IPS-NIHi11 (cell line): ENCODE data around the gene KLHL40.

Experiments used
- DNase-seq: peaks from one replicate; pipeline ENCODE4 v3.0.0; 2012; ENCODE audit warnings: mixed read lengths, low spot score

Gene KLHL40

DNA sequence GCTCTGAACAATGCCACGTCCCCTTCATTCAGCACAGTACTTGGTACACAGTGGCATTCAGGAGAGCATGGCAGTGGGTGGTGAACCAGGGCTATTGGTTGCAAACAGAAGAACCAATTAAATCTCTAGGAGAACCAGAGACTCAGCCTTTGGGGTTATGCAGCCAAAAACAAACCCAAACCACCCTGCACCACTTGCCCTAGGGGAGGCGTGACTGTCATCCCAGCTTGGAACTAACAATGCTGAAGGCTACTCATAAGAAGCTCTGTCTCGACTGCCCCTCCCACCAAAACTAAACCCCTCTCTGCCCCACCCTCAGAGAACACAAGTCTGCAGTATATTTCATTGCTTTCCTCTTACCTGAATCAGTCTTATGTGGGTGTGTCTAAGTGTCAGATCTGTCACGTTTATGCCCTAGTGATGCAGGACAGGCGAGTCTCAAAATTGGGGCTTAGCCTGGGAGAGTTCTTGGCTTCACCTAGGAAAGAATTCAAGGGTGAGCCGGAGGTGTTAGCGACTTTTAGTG, 15.2 kb upstream of the KLHL40 start:
- no peak for DNase-seq

DNA sequence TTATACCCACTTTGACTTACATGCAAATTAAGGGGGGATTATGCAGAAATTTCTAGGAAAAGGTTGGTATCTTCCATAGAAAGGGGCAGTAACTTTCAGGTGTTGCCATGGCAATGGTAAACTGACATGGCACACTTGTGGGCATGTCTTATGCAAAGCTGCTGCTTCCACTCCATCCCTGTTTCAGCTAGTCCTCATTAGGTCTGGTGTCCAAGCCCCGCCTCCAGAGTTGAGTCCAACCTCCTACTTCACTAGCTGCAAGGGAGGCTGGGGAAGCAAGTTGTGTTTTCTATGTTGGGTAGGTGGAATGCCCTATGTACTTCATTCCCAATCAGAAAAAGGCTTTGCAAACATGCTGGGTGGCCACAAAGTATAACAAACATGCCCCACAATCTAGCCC, 14.7 kb upstream of the KLHL40 start:
- no peak for DNase-seq

- DNase-seq = no peak
These were observed 12.8 kb upstream of the KLHL40 start for GRCh38 chr3:42672515-42672914.

DNA sequence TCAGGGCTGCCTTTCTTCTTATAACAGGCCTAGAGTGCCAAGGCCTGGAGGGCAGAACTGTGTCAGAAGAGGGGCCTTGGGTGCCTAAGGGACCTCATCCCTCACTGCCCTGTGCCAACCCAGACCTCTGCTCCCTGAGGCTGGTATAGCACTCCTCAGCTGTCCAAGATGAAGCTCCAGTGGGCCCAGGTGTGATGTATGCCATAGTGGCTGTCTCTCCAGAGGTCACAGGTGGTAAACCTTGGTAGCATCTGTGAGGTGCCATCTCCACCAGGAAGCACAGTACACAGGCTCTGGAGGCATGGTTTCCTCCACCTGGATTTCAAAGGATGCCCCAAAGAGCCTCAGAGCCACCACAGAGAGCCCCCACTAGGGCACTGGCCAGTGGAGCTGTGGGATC, 12.3 kb upstream of the KLHL40 start:
- no peak for DNase-seq

- DNase-seq = no peak
These were observed 11.2 kb upstream of the KLHL40 start for GRCh38 chr3:42674146-42674545.

- no peak for DNase-seq
These were observed 9.4 kb upstream of the KLHL40 start for GRCh38 chr3:42675909-42676308.

- DNase-seq = peak; percentile 9
These were observed 6.9 kb upstream of the KLHL40 start for GRCh38 chr3:42678447-42678846.

- no peak for DNase-seq
These were observed 5.1 kb upstream of the KLHL40 start for GRCh38 chr3:42680271-42680670.

- no peak for DNase-seq
These were observed 4.5 kb upstream of the KLHL40 start for GRCh38 chr3:42680806-42681205.

DNA sequence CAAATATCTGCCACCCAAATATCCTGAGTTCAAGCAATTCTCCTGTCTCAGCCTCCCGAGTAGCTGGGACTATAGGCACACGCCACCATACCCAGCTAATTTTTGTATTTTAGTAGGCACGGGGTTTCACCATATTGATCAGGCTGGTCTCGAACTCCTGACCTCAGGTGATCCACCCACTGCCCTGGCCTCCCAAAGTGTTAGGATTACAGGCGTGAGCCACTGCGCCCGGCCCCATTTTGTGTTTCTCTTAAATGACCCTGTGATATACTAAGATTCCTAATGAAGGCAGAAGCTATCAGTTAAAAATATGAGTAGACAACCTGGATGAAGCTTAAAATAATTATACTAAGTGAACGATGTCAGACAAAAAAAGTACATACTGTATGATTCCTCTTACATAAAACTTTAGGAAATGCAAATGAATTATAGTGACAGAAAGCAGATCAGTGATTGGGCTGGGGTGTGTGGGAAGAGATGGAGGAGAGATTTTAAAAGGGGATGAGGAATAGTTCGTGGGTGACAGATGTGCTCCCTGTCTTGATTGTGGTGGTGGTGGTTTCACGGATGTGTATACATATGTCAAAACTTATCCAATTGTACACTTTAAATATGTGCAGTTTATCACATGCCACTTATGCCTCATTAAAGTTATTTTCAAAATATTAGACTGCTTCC, 3.8 kb upstream of the KLHL40 start:
- DNase-seq = no peak

- DNase-seq = no peak
These were observed 2.9 kb upstream of the KLHL40 start for GRCh38 chr3:42682301-42683070.

- peak; percentile 62 for DNase-seq
These were observed 1.3 kb upstream of the KLHL40 start for GRCh38 chr3:42683875-42684598.

DNA sequence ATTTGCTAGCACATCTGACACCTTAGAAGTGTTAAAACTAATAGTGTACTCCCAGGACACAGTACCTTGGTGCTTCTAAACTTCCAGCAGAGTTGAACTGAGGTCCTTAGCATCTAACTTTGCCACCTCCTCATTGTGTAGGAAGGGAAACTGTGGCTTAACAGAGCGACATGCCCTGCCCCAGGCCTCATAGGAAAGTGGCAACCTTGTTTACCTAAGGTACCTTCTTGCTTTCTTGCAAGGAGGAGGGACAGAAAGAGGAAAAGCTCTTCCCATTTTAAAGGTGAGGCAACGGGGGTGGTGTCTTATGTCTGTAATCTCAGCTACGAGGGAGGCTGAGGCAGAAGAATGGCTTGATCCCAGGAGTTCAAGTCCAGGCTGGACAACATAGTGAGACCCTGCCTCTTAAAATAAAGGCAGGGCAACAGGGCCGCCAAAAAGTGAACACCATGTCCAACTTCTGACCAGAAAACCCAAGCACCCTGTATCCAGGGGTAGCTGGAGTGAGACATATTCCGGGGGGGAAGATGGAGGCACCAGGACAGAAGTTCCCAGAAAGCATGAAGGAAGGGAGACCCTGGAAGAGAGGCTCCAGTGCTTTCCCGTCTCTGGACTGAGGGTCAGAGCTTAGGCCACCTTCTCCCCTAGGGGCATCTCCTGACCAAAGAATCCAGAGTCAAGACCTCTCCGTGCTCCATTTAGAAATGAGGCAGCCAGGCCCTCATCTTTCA, 540 bp upstream of the KLHL40 start:
- DNase-seq = no peak

DNA sequence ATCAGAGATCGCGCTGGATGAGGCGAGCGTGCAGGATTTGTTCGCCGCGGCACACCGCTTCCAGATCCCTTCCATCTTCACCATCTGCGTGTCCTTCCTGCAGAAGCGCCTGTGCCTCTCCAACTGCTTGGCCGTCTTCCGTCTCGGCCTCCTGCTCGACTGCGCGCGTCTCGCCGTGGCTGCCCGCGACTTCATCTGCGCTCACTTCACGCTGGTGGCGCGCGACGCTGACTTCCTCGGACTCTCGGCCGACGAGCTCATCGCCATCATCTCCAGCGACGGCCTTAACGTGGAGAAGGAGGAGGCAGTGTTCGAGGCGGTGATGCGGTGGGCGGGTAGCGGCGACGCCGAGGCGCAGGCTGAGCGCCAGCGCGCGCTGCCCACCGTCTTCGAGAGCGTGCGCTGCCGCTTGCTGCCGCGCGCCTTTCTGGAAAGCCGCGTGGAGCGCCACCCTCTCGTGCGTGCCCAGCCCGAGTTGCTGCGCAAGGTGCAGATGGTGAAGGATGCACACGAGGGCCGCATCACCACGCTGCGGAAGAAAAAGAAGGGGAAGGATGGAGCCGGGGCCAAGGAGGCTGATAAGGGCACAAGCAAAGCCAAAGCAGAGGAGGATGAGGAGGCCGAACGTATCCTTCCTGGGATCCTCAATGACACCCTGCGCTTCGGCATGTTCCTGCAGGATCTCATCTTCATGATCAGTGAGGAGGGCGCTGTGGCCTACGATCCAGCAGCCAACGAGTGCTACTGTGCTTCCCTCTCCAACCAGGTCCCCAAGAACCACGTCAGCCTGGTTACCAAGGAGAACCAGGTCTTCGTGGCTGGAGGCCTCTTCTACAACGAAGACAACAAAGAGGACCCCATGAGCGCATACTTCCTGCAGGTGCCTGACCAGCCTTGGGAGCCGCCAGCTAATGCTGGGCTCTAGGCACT, 819 bp downstream of the KLHL40 start:
- no peak for DNase-seq

GRCh38 chr3:42686832-42687650, 1.7 kb downstream of the KLHL40 start:
- no peak for DNase-seq

- no peak for DNase-seq
These were observed 2.7 kb downstream of the KLHL40 start for GRCh38 chr3:42688016-42688415.

DNA sequence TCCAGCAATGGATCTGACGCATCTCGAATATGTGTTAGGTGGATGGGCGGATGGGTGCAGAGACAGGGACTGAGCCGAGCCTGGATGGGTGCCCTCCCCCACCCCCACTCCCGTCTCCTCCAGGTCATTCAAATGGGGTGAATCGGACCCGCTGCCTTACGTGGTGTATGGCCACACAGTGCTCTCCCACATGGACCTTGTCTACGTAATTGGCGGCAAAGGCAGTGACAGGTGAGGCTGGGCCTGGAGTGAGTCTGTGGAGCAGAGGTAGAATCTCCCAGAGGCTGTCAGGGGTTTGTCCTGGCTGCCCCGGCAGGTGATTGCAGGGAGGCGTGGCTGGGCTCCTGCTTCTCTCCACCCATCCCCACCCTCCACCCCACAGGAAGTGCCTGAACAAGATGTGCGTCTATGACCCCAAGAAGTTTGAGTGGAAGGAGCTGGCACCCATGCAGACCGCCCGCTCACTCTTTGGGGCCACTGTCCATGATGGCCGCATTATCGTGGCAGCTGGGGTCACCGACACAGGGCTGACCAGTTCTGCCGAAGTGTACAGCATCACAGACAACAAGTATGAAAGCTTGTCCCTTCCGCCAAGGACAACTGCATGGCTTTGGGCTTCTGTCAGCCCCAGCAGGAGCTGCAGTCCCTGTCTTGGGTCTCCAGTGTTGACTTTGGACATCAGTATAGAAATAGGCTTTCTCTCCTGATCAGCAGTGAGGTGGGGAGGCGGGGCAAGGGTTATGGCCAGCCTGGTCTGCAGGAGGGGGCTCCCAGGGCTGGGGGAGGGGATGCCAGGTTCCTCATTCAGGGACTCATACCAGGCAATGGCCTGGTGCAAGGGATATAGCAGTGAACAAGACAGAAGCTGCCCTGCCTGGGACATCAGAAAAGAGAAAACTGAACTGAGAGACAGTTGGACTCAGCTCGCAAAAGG, 3.4 kb downstream of the KLHL40 start:
- DNase-seq = no peak

DNA sequence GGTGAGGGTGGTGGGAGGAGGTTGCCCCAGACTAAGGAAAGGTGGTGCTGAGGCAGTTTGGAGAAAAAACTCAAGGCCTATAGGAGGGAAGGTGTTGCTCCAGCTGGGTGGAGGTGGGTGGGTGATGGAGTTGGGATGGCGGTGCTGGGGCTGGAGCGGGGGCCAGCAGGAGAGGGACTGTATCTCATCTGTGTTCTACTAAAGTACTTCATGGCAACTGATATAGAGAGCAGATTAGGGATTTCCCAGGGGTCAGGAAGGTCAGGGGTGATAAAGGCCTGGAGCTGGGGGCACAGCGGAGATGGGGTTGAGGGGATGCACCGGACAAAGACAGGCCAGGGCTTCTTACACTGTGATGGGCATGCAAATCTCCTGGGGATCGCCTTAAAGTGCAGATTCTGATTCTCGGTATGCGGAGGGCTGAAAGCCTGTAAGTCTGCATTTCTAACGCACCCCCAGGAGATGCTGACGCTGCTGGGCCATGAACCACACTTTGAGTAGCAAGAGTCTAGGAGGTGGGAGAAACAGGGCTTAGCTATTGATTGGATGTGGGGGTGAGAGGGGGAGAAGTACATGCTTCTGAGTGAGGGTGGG, 4.2 kb downstream of the KLHL40 start:
- no peak for DNase-seq

DNA sequence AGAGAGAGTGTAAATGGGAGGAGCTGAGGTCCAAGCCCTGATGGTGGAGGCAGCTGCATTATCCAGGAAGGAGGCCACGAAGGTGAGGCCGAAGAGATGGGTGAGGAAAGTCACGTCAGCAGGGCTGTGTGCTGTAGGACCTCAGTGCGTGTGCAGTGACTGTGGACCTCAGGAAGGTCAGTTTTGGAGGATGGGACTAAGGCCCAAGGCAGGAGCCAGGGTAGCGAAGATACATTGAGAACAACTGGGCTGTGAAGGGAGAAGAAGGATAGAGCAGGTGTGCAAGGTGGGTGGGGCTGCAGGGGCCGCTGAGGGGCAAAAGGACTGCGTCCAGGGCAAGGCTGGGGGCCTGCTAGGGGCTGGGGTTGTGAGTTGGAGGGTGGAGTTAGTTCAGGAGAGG, 4.9 kb downstream of the KLHL40 start:
- DNase-seq = no peak
